Esophagus squamous epithelium (tissue), 5 donors: ENCODE results near the gene SPINK14. TPM values are rescaled to one million over a fixed set of nuclear protein-coding genes. Genes with fewer than 3 reads are reported as not detected.

ENCODE experiments used
- DNase-seq: peaks from one replicate; lab custom pipeline; 2025; lab: John Stamatoyannopoulos, UW
- H3K27ac ChIP-seq, 4 donors: fragments of 200-600 bp; sonication (generic); one replicate each; pipeline ENCODE4 v1.5.1; 2016 to 2019; ENCODE audit warnings: mild to moderate bottlenecking in 1 of 4
- H3K27me3 ChIP-seq, 4 donors: fragments of 200-600 bp; sonication (generic); 1 replicate in 3 of 4; 2 replicates in 1 of 4; pipeline versions ENCODE4 v1.5.1 to v1.6.0; 2017 to 2021; ENCODE audit warnings: antibody characterized with exemption in 1 of 4
- H3K36me3 ChIP-seq, 3 donors: fragments of 200-600 bp; sonication (generic); one replicate each; pipeline ENCODE4 v1.5.1; 2016 to 2019
- H3K4me1 ChIP-seq, 3 donors: fragments of 200-600 bp; sonication (generic); one replicate each; pipeline ENCODE4 v1.5.1; 2017 to 2019
- H3K4me3 ChIP-seq, 4 donors: fragments of 200-600 bp; sonication (generic); 1 replicate in 3 of 4; 2 replicates in 1 of 4; pipeline ENCODE4 v1.5.1; 2016 to 2019; ENCODE audit warnings: mild to moderate bottlenecking in 2 of 4, moderate library complexity in 1 of 4
- H3K9me3 ChIP-seq, 3 donors: fragments of 200-600 bp; sonication (generic); one replicate each; pipeline ENCODE4 v1.5.1; 2016 to 2019
- POLR2A ChIP-seq, 4 donors: fragments of 450-650 bp; IDR thresholded peaks; one replicate each; pipeline ENCODE4 v1.6.1; 2017; ENCODE audit warnings: antibody characterized with exemption in 4 of 4, mild to moderate bottlenecking in 4 of 4, moderate library complexity in 3 of 4
- WGBS, 2 donors: methylation state at CpG; one replicate each; pipeline ENCODE4 v1.1.5; 2018; 5-methylcytosine and 5-hydroxymethylcytosine counted together
- intact Hi-C: fragments of 100-400 bp; cut with DNase I; formaldehyde crosslinking; loops from one replicate; pipeline ENCODE4 v1.15.0; 2022
- total RNA-seq, 4 donors: library from RNA; depleted of rRNA; stranded (reverse); fragments of >200 nt; gene quantifications; one replicate each; pipeline ENCODE4 v1.1.0, GENCODE V29; 2016
- TF ChIP-seq, protein P1 (sequence below), 6 experiments: fragments of 450-650 bp in 4 of 6; fragments of 200-600 bp in 2 of 6; sonication (generic) in 2 of 6; IDR thresholded peaks; one replicate each; pipeline ENCODE4 v1.5.1; 2016 to 2019; ENCODE audit warnings: antibody characterized with exemption in 6 of 6, mild to moderate bottlenecking in 4 of 6, moderate library complexity in 4 of 6
- donor health status: DM: yes; HTN: yes; CAD: no.

SPINK14 gene
- total RNA-seq, 4 donors from 2014 or later = not detected

DNA sequence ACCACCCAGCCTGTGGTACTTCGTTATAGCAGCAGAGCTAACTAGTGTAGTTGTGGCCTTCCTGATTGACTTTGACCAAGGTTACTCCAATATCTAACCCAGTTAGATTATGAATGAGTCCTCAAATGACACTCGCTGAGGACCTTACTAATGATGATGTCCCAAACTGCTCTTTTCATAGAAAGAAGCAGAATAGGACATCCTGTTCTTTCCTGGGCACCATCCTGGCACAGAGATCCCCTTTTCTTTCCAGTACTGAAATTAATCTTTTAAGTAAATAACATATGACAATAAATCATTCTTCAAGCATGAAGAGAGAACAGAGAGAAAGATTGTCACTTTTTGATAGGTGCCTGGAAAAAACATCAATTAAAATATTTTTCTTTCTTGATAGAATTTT is 26.7 kb upstream of the SPINK14 start:
- Histone ChIP-seq H3K27me3 (no peaks in the 10 kb centered on the region), H3K9me3 (no peaks in the 10 kb centered on the region), H3K36me3 (peaks cover 0 to 21% (median 0%) of the 10 kb centered on the region in 3 donors), H3K4me1 (peaks cover 0 to 18% (median 4%) of the 10 kb centered on the region in 3 donors), H3K27ac (no peak overlapping the region), H3K4me3 (no peak overlapping the region)
- DNase-seq = no peak
- intact Hi-C loops = no loop called here
- 56 to 72% methylated on average over 2 of the region's 2 CpGs for WGBS, 2 donors
- no peak for TF ChIP-seq POLR2A (IDR thresholded peaks at IDR 0.05)
- TF ChIP-seq, protein P1, sequence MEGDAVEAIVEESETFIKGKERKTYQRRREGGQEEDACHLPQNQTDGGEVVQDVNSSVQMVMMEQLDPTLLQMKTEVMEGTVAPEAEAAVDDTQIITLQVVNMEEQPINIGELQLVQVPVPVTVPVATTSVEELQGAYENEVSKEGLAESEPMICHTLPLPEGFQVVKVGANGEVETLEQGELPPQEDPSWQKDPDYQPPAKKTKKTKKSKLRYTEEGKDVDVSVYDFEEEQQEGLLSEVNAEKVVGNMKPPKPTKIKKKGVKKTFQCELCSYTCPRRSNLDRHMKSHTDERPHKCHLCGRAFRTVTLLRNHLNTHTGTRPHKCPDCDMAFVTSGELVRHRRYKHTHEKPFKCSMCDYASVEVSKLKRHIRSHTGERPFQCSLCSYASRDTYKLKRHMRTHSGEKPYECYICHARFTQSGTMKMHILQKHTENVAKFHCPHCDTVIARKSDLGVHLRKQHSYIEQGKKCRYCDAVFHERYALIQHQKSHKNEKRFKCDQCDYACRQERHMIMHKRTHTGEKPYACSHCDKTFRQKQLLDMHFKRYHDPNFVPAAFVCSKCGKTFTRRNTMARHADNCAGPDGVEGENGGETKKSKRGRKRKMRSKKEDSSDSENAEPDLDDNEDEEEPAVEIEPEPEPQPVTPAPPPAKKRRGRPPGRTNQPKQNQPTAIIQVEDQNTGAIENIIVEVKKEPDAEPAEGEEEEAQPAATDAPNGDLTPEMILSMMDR (IDR thresholded peaks at IDR 0.05) = no peak

DNA sequence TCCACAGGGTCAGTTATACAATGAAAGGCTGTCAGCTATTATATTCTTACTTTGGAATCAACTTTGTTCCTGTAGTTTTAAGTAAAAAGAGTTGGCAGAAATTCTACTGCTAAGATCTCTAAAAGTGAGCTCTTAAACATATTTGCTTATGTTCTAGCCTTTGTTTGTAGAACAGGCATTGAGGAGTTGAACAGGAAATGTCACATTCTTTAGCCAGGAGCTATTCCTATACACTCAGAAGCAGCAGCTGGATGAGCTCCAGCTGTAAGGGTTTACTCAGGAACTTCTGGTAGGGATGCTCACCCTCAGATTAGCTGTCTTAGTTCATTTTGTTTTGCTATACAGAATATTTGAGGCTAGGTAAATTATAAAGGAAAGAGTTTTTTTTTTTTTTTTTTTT is 22.4 kb upstream of the SPINK14 start:
- TF ChIP-seq POLR2A (IDR thresholded peaks at IDR 0.05) = no peak
- TF ChIP-seq, protein P1 (IDR thresholded peaks at IDR 0.05) = no peak
- Histone ChIP-seq H3K4me1 (peaks cover 0 to 26% (median 4%) of the 10 kb centered on the region in 3 donors), H3K4me3 (no peak overlapping the region), H3K36me3 (no peaks in the 10 kb centered on the region), H3K9me3 (no peaks in the 10 kb centered on the region), H3K27me3 (no peaks in the 10 kb centered on the region), H3K27ac (no peak overlapping the region)
- intact Hi-C loops = no loop called here
- no peak for DNase-seq

DNA sequence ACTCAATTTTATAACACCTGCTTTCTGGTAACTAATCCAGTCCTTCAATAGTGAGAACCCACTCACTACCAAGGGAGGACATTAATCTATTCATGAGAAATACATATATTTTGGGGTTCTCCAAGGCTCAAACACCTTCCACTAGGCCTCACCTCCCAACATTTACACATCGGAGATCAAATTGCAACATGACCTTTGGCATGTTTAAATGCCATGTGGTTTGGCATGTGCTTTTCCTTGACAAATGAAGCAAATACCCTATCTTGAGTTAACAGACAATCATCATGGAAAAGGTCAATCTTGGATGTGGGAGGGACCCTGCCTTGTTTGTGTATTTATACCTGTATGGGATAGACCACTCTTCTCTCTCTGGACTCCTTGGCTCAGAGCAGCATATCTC is 21.9 kb upstream of the SPINK14 start:
- Histone ChIP-seq H3K9me3 (no peaks in the 10 kb centered on the region), H3K27ac (no peak overlapping the region), H3K4me3 (no peak overlapping the region), H3K27me3 (no peaks in the 10 kb centered on the region), H3K4me1 (peaks cover 0 to 26% (median 4%) of the 10 kb centered on the region in 3 donors), H3K36me3 (no peaks in the 10 kb centered on the region)
- TF ChIP-seq, protein P1 (IDR thresholded peaks at IDR 0.05) = no peak
- no peak for TF ChIP-seq POLR2A (IDR thresholded peaks at IDR 0.05)
- 60 to 75% methylated on average over 1 of the region's 1 CpG for WGBS, 2 donors
- intact Hi-C loops = no loop called here
- no peak for DNase-seq

DNA sequence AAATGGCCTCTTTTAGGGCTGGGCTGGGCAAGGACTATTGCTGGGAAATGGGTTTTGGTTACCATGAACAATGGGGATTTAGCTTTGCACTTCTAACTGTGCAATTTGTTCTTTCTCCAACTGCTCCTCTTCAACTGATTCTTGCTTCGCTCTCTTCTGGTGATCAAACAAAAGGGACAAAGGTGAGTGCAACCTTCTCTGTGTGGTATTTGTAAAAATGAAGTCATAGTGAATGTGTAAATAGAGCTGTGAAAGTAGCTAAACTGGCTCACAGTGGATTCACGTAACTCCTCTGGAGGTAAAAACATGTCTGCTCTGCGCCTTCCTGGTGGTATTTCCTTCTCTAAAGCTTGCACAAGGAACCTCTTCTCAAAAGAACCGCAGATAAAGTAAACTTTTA is 20.9 kb upstream of the SPINK14 start:
- 73 to 82% methylated on average over 4 of the region's 4 CpGs for WGBS, 2 donors
- Histone ChIP-seq H3K36me3 (no peaks in the 10 kb centered on the region), H3K27ac (no peak overlapping the region), H3K9me3 (no peaks in the 10 kb centered on the region), H3K27me3 (no peaks in the 10 kb centered on the region), H3K4me3 (no peak overlapping the region), H3K4me1 (peaks cover 0 to 26% (median 4%) of the 10 kb centered on the region in 3 donors)
- intact Hi-C loops = no loop called here
- TF ChIP-seq POLR2A (IDR thresholded peaks at IDR 0.05) = no peak
- TF ChIP-seq, protein P1 (IDR thresholded peaks at IDR 0.05) = no peak
- DNase-seq = no peak

DNA sequence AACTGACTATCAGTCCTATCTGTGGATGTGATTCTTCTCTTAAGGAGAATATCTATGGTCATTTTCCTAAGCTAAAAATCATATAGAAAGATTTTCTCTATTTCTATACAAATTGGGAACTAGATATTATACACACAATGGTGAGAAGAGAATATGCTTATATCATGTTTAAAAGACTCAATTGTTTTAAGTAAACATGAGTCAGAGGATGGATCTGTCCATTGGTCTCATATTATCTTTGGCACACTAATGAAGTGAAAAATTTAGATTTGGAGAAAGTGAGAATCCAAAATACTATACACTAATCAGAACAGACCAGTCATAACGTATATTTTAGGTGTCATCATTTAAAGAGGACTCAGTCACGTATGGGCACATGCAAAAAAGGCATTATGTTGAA is 16.5 kb upstream of the SPINK14 start:
- no peak for DNase-seq
- H3K9me3 ChIP-seq = no peaks in the 10 kb centered on the region
- WGBS, 2 donors = 55 to 60% methylated on average over 2 of the region's 2 CpGs
- no peak overlapping the region for H3K27ac ChIP-seq
- peaks cover 0 to 6% (median 0%) of the 10 kb centered on the region in 3 donors for H3K4me1 ChIP-seq
- TF ChIP-seq, protein P1 (IDR thresholded peaks at IDR 0.05) = no peak
- no peak for TF ChIP-seq POLR2A (IDR thresholded peaks at IDR 0.05)
- no peaks in the 10 kb centered on the region for H3K27me3 ChIP-seq
- intact Hi-C loops = no loop called here
- no peak overlapping the region for H3K4me3 ChIP-seq
- H3K36me3 ChIP-seq = no peaks in the 10 kb centered on the region
